Middle frontal gyrus (tissue), 1 donor: ENCODE results near the gene EEFSEC.

Experiments
- DNase-seq: peaks from one replicate; pipeline ENCODE4 v3.0.0-alpha.2; 2015; ENCODE audit warnings: low spot score; ENCODE audit errors: extremely low spot score

Gene EEFSEC

GRCh38 chr3:128313071-128313725 is 159.9 kb downstream of the EEFSEC start:
- no peak for DNase-seq

DNA sequence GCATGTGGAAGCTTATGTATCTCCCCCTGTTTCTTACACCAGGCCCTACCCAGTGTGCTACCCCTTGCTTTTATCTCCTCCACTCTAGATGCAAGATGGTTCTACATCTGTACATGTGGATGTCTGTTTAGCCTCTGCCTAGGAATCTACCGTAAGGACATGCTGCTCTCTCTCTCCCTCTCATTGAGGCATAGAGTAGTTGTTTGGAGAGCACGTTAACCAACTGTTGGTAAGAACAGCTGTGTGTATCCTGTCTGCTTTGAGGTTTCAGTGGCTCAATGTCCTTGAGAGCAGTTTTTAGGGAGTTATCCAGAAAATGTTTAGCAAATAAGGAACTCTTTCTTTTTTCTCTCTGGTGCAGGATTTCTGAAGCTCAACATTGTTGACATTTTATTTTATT is 160.7 kb downstream of the EEFSEC start:
- no peak for DNase-seq

GRCh38 chr3:128315313-128315712 is 162.0 kb downstream of the EEFSEC start:
- DNase-seq: no peak

DNA sequence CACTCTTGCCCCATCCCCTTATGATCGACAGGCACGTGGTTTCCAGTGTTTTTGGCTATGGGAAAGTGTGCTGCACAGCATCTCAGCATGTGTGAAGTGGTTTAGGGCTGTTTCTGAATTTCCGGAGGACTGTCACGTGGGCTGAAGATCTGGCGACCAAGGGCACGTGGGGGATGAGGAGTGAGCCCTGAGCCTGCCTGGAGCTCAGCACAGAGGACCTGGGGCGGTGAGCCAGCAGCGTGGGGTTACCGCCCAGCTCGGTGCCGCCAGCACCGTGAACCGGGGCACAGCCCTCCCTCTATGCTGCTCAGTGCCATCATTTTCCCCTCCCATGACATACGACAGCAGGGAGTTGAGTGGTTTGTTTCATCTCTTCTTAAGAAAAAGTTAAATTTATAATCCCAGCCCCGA is 163.2 kb downstream of the EEFSEC start:
- no peak for DNase-seq

DNA sequence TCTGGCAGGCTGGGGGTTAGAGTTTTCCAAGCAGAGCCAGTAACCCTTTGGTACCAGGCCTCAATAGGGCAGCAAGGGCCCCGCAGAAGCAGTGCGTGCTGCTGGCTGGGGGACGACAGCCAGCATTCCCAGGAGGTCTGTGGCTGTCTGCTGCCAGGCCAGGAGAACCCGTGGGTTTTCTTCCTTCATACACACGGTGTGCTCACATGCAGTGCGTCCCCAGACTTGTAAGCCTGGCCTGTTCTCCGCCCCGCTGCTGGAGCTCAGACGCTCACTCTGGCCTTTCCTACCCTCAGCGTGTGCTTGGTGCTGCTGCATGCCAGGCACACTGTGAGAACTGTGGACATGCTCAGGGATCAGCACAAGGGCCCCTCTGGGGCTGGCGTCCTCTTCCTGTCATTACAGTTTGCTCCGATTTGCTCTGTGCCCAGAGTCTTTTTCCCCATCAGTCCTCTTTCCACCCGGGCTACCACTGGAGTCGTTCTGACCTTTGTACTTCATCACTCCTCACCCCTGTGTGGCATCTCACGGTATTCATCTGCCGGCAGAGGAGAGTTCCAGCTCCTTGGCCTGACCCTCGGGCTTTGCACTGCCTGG is 163.9 kb downstream of the EEFSEC start:
- no peak for DNase-seq

GRCh38 chr3:128317698-128318231 is 164.5 kb downstream of the EEFSEC start:
- DNase-seq: no peak

DNA sequence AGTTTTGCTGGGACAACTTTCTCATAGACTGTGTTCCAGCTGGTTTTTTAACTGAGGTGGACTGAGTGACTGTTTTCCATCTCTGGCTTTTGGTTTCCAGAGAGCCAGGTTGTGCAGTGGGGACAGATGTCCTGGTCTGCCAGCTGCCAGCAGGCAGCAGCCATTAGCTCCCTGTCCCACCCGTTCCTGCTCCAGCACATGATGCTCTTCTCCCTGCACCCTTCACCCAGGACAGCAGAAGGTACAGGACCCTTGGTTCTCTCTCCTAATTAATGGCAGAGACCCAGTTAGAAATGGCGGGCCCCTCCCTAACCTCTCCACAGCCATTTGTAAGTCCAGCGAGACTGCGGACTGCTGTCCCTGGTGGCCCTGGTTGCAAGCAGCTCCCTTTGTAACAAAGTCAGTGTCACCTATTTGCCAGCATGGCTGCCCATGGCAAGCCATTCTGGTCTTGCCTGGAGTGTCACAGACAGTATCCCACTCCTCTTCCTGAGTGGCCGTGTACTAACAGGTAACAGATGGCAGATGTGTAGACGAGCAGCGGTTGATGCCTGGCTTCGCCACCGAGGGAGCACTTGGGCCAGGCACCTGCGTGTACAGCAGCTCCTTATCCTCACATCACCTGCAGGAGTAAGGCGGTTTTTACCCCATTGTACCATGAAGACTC is 165.1 kb downstream of the EEFSEC start:
- no peak for DNase-seq

DNA sequence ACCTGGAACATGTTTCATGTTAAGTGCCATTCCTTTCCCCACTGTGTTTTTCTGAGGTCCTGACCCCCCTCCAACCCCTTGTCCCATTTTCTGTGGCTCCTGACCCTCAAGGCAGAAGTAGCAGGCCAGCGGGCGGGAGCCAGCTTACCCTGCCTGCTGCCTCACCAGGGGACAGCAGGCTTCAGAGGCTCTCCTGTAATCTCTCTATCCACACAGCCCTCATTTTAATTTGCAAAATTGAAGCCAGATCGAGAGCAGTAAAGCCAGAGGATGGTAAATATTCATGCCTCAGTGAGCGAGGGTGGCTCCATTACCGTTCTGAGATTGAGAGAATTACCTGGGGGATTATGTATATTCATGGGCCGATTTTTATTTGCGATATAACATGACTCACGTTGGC is 165.8 kb downstream of the EEFSEC start:
- DNase-seq: no peak

GRCh38 chr3:128319741-128320141 is 166.5 kb downstream of the EEFSEC start:
- no peak for DNase-seq

DNA sequence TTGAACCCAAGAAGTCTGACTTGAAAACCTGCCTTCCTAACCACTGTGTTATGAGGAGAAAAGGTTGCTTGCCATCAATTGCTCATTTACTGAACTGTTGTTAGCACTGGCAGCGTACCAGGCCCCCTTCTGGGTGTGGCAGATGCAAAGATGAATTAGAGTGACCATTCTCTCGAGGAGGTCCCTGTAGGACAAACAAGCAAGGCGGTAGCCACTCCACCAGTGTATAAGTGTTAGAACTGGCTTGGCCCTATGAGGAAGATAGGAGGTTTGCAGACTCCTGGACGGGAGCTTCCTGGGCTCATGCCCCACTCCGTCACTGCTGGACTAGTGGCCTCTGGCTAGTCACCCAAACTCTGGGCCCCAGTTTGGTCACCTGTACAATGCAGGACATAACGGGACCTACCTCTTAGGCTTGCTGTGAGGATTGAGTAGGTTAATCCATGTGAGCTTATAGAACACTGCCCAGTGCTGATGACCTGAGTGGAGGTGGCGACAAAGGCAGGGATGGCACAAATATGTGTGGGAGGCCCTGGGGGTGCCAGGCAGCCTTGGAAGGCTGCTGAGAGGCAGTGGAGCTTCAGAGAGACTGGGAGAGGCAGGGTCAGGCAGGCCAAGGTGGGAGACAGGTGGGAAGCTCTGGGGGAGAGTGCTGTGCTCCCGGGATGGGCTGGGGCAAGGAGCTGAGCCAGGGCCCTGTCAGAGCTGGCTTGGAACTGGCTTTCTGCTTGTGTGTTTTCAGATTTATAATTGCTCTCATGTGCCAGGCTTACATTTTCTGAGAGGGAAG is 167.5 kb downstream of the EEFSEC start:
- no peak for DNase-seq

DNA sequence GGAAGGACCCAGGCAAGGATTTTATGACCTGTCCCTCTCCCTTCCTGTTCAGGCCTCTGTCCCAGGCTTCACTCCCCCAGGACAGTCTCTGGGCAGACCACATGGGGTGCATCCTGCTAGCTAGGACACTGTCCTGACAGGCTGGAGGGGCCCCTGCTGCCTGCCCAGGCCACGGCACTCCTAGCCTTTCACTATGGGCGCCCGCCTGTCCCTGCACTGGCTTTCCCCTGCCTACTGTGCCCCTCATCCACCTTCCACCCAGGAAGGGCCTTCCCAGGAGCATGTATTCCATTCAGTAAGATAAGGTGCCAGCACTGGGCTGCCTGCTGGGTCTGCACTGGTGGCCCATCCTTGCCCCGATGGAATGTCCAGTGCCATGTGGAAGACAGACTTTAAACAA is 168.1 kb downstream of the EEFSEC start:
- DNase-seq: no peak

- DNase-seq: no peak
Observed at GRCh38 chr3:128322030-128323022, 169.0 kb downstream of the EEFSEC start.

DNA sequence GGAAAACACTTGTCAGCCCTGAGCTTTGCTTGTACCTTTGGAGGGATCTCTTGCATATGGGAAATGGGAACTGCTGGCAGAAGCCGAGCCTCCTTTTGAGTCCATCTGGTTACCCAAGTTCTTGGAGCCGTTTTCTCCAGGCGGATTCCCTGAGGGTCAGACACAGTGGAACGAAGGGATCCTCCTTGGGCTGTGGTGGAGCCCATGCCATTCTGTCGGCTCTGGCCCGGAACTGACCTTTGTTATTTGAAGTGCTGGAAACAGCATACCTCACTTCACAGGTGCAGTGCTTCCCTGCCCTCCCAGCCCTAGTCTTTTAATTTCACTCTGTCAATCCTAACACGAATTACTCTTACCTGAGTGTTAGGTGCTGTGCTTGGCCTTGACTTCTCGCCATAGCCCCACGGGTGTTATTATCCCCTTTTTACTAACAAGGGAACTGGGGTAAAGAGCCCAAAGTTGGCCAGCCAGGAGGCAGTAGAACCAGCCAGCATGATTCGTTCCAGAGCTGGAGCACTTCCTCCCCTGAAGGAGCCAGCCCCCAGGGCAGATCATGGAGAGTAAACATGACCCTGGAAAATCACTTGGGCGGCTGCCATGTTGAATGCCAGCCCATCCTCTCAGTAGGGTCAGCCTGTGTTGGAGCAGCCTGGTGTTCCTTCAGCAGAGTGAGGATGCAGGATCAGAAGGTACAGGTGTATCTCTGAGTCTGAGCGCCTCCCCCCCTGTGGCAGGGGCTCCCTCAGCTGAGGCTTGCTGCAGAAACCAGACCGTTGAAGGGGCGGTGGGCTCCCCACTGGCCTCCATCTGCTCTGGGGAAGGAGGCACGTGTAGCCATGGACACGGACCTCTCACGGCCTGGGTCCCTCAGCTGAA is 170.2 kb downstream of the EEFSEC start:
- DNase-seq: no peak

DNA sequence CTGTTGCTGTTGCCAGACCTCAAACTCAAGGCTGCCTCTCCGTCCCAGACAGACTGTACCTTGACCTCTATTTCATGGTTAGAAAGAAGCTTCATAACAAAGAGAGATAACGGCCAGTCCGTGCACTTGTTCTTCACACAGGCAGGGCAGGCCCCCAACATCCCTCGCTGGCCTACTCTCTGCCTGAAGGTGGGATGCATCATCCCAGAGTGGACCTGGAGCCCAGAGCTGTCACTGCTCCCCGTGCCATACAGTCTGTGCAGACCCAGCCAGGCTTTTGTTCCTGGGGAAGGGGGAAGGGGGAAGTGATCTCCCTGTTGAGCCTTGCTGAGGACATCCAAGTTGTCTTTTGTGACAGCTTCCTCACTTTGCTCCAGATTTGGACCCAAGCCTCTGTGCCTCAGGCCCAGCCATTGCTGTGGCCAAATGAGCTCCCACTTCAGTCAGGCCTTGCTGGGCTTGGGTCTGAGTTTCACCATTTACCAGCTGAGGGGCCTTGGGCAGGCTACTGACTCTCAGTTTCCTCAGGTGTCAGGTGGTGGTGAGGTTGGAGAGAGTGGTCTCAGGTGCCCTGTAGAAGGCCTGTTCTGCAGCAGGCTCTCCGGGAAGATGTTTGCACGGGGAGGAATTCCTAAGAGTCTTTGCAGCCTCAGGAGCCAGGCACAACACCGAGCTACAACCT is 171.8 kb downstream of the EEFSEC start:
- no peak for DNase-seq

DNA sequence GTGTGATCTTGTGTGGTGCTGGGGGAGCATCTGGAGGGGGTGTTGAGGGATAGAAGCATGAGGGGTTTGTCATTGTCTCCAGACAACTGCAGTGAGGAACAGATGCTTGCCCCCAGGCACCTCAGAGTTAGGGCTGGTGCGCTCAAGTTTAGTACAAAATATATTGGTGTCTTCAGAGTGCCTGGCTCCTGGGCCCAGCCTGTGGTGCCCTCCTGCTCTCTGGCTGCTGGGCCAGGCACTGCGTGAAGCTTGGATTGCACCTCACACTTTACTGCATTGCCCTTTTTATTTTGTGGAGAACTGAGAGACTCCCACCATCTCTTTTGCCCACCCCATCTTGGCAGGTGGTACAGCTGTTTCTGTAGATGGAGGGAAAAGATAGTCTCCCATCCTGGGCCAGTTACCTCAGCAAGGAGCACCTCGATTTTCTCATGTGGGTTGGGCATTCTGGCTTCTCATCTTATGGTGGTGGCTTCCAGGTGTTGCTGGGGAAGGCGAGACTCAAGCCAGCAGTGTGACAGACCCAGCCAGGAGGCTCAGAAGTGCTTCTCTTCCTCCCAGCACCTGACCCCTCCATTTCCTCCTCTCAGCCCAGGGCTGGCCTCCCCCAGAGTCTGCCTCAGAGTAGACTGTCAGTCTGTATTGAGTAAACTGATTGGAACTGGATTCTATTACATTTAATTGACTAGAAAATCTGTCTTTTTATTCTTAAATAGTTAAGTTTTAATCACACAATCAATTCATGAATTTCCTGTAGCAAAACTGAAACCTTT is 173.0 kb downstream of the EEFSEC start:
- no peak for DNase-seq

GRCh38 chr3:128327606-128328031 is 174.3 kb downstream of the EEFSEC start:
- DNase-seq: no peak

DNA sequence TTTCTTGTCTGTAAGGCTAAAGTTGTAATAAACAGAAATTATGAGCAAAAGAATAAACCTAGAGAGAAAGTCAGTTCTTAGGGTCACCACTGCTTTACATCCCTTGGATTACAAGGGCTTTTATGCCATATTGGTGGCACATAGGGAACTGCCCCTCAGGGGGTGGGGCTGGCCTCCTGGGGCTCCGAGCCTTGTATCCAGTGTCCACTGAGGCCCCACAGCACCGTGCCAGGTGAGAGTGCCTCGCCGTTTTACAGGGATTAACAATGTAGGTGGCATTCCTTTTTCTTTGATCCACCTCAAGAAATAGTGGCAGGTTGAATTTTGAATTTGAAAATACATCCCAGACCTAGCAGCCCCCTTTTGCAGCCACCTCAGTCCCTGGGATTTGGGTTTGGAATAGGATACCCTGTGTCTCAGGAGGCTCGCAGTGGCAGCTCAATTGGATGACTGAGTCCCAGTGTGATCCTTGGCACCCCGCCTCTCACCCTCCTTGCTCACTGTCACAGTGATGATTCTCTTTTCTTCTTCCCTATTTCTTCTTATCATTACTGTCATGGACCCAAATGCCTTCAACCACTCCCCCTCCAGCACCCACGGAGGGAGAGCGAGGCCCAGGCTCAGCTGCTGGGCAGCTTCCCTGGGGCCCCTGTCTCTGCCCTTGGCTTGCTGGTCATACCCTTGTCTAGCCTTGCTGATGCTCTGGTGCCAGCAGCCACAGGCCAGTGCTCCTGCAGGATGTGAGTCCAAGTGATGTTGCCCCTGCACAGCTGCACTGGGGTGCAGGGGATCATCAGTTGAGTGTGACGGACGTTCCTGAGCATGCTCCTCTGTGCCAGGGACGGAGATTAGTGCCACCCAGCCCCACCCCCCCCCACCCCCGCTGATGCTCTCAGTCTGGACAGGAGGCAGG is 175.5 kb downstream of the EEFSEC start:
- DNase-seq: no peak
